H1 (cell line): ENCODE data around the gene PSME2. TPM values are rescaled to one million over a fixed set of nuclear protein-coding genes. Genes with fewer than 3 reads are reported as not detected.

ENCODE experiments used
- BRCA1 ChIP-seq: IDR thresholded peaks from 2 replicates; pipeline ENCODE4 v1.6.1; 2012; ENCODE audit warnings: low read depth, low read length, improper control_type of control experiment
- CHD1 ChIP-seq: IDR thresholded peaks from 2 replicates; pipeline ENCODE4 v1.6.1; 2012; ENCODE audit warnings: low read depth, low read length, improper control_type of control experiment
- CHD7 ChIP-seq: fragments of 300-600 bp; sonication (generic); IDR thresholded peaks from 2 replicates; pipeline ENCODE4 v1.7.1; 2012; ENCODE audit warnings: low read length, moderate library complexity, mild to moderate bottlenecking, inconsistent platforms; ENCODE audit not compliant: insufficient replicate concordance
- polyA plus RNA-seq, 7 experiments: library from polyadenylated mRNA; depleted of rRNA in 3 of 7; stranded (reverse) in 5 of 7; unstranded in 2 of 7; fragments of >200 nt in 5 of 7; fragments of 200-250 nt in 2 of 7; gene quantifications; 1 replicate in 5 of 7; 2 replicates in 1 of 7; 4 replicates in 1 of 7; pipeline versions ENCODE4 v1.2.1 to v1.2.3, GENCODE V29; 2011 to 2013; ENCODE audit warnings: missing spikeins in 2 of 7, mixed read lengths in 2 of 7
- total RNA-seq: library from RNA; stranded (reverse); fragmentation: NEBNext Ultra II Directional; extraction: Animal tissue kit (Norgen Biotek cat#: 25700); gene quantifications from 2 replicates; pipeline ENCODE4 v1.2.1, GENCODE V29; 2021

The PSME2 gene
- total and polyA plus RNA-seq, 2 of the 8 experiments (the other 6 are each of a cell fraction or from before 2014, with no cell fraction given): 71.8 to 111 TPM

GRCh38 chr14:24108336-24108874 lies 38.0 kb downstream of the PSME2 start (continued):
- TF ChIP-seq CHD7 (no peak), CHD1 (no peak), BRCA1 (no peak)
